ENCODE results near the gene LFNG. TPM values are rescaled to one million over a fixed set of nuclear protein-coding genes. Genes with fewer than 3 reads are reported as not detected.

Gene LFNG
- total and polyA plus RNA-seq, 2 donors (not counting 1 experiment from before 2014, with no cell fraction given) = 73.3 to 208 TPM

GRCh38 chr7:2495418-2496299, 23.9 kb upstream of the LFNG start:
- Histone ChIP-seq H3K36me3 (replicated peaks in 1 of 2; ENCODE audit: control extremely low read depth in 1 of 2, control insufficient read depth in 1 of 2, extremely low read depth in 1 of 2, insufficient read depth in 2 of 2, low read length in 1 of 2) (no peaks in the 10 kb centered on the region), H3K9me3 (ENCODE audit: control extremely low read depth in 1 of 3, control insufficient read depth in 2 of 3, insufficient read depth in 1 of 3, low read length in 2 of 3) (peaks cover 0 to 14% (median 0%) of the 10 kb centered on the region in 3 donors), H4K20me1 (ENCODE audit: control insufficient read depth, insufficient read depth, low read length, poor library complexity, severe bottlenecking) (no peaks in the 10 kb centered on the region), H3K4me3 (ENCODE audit: control extremely low read depth in 1 of 5, extremely low read depth in 1 of 5, insufficient read depth in 1 of 5, low read depth in 2 of 5, low read length in 4 of 5) (no peak overlapping the region), H3K4me1 (ENCODE audit: control insufficient read depth in 2 of 2, insufficient read depth in 2 of 2, low read length in 2 of 2) (peaks cover 9 to 18% of the 10 kb centered on the region in 2 donors), H2AFZ (ENCODE audit: insufficient read depth, low read depth, low read length, poor library complexity, severe bottlenecking) (no peak overlapping the region), H3K79me2 (ENCODE audit: control insufficient read depth, insufficient read depth, low read length) (no peaks in the 10 kb centered on the region), H3K27me3 (replicated peaks in 1 of 4; ENCODE audit: control extremely low read depth in 1 of 4, control insufficient read depth in 3 of 4, insufficient read depth in 4 of 4, low read length in 3 of 4) (peaks cover 0 to 36% (median 10%) of the 10 kb centered on the region in 4 experiments), H3K9ac (ENCODE audit: low read length) (no peak overlapping the region), H3K27ac (ENCODE audit: low read length in 2 of 2) (no peak overlapping the region), H3K4me2 (replicated peaks; ENCODE audit: low read depth, low read length, poor library complexity, severe bottlenecking) (no peak overlapping the region)
- ATAC-seq (ENCODE audit: low read depth) = no peak
- 87% methylated on average over 16 of the region's 25 CpGs for WGBS (ENCODE audit: insufficient coverage)
- intact Hi-C loops (cut with micrococcal nuclease) = no loop called here
- peaks cover 8% of the 10 kb centered on the region for H3K4me1 Mint-ChIP-seq
- no peak overlapping the region for H3K27ac Mint-ChIP-seq
- peaks cover 15% of the 10 kb centered on the region for H3K27me3 Mint-ChIP-seq
- H3K4me3 Mint-ChIP-seq = no peak overlapping the region
- H3K9me3 Mint-ChIP-seq (ENCODE audit: insufficient read depth) = no peaks in the 10 kb centered on the region
- TF ChIP-seq CTCF (IDR thresholded peaks at IDR 0.05) = no peak
- no peak for TF ChIP-seq EZH2 (IDR thresholded peaks at IDR 0.05; ENCODE audit: borderline replicate concordance, insufficient read depth, low read depth, low read length, poor library complexity, severe bottlenecking)
- DNase-seq = no peak
- CTCF ChIA-PET = interaction anchor here (1.6 kb wide), 1 partner anchor 214 kb away, joined by 3 read pairs; no protein-coding TSS in a partner anchor
- POLR2A ChIA-PET = no interaction called here

GRCh38 chr7:2496375-2496774, 23.2 kb upstream of the LFNG start:
- 93% methylated on average over 9 of the region's 9 CpGs for whole genome bisulfite sequencing (ENCODE audit: insufficient coverage)
- peaks cover 0 to 14% (median 0%) of the 10 kb centered on the region in 3 donors for H3K9me3 ChIP-seq (ENCODE audit: control extremely low read depth in 1 of 3, control insufficient read depth in 2 of 3, insufficient read depth in 1 of 3, low read length in 2 of 3)
- DNase-seq = no peak
- H3K36me3 ChIP-seq (replicated peaks in 1 of 2; ENCODE audit: control extremely low read depth in 1 of 2, control insufficient read depth in 1 of 2, extremely low read depth in 1 of 2, insufficient read depth in 2 of 2, low read length in 1 of 2) = no peaks in the 10 kb centered on the region
- TF ChIP-seq EZH2 (IDR thresholded peaks at IDR 0.05; ENCODE audit: borderline replicate concordance, insufficient read depth, low read depth, low read length, poor library complexity, severe bottlenecking) = no peak
- no peak for TF ChIP-seq CTCF (IDR thresholded peaks at IDR 0.05)
- Mint-ChIP-seq H3K4me1 (peaks cover 8% of the 10 kb centered on the region), H3K4me3 (no peak overlapping the region), H3K27me3 (peaks cover 15% of the 10 kb centered on the region), H3K9me3 (ENCODE audit: insufficient read depth) (no peaks in the 10 kb centered on the region), H3K27ac (no peak overlapping the region)
- no peaks in the 10 kb centered on the region for H4K20me1 ChIP-seq (ENCODE audit: control insufficient read depth, insufficient read depth, low read length, poor library complexity, severe bottlenecking)
- no peaks in the 10 kb centered on the region for H3K79me2 ChIP-seq (ENCODE audit: control insufficient read depth, insufficient read depth, low read length)
- no peak overlapping the region for H3K4me3 ChIP-seq (ENCODE audit: control extremely low read depth in 1 of 5, extremely low read depth in 1 of 5, insufficient read depth in 1 of 5, low read depth in 2 of 5, low read length in 4 of 5)
- intact Hi-C loops (cut with micrococcal nuclease) = no loop called here
- no peak overlapping the region for H2AFZ ChIP-seq (ENCODE audit: insufficient read depth, low read depth, low read length, poor library complexity, severe bottlenecking)
- no peak overlapping the region for H3K27ac ChIP-seq (ENCODE audit: low read length in 2 of 2)
- H3K9ac ChIP-seq (ENCODE audit: low read length) = no peak overlapping the region
- ChIA-PET POLR2A (no interaction called here), CTCF (interaction anchor here (1.6 kb wide), 1 partner anchor 214 kb away, joined by 3 read pairs; no protein-coding TSS in a partner anchor)
- H3K27me3 ChIP-seq (replicated peaks in 1 of 4; ENCODE audit: control extremely low read depth in 1 of 4, control insufficient read depth in 3 of 4, insufficient read depth in 4 of 4, low read length in 3 of 4) = peaks cover 0 to 36% (median 10%) of the 10 kb centered on the region in 4 experiments
- peaks cover 9 to 18% of the 10 kb centered on the region in 2 donors for H3K4me1 ChIP-seq (ENCODE audit: control insufficient read depth in 2 of 2, insufficient read depth in 2 of 2, low read length in 2 of 2)
- no peak overlapping the region for H3K4me2 ChIP-seq (replicated peaks; ENCODE audit: low read depth, low read length, poor library complexity, severe bottlenecking)
- ATAC-seq (ENCODE audit: low read depth) = no peak

All from B cell (primary cell).